HG03378 (cell line): ENCODE data around the gene PCDHB10.
"Not testable (repeated sequence)": the region's sequence is repeated elsewhere in the genome, so short reads cannot be mapped to it uniquely, and the experiment has no call there.

Experiments used
- ATAC-seq: cut with Tn5 transposase; IDR thresholded peaks from one replicate; pipeline ENCODE4 v1.9.1; 2021; ENCODE audit warnings: mild to moderate bottlenecking, moderate library complexity; ENCODE audit not compliant: unreplicated experiment

PCDHB10 gene

GRCh38 chr5:141186897-141187512 lies 5.1 kb upstream of the PCDHB10 start, which contains the start of gene PCDHB9:
Gene PCDHB9, plus strand, starts transcription at chr5:141187161. Its CDS starts 158 bp downstream, at chr5:141187319.
- no peak for ATAC-seq

- ATAC-seq: not testable (repeated sequence)
These were observed 3.5 kb upstream of the PCDHB10 start for GRCh38 chr5:141188682-141189081.

GRCh38 chr5:141189131-141189530 lies 3.0 kb upstream of the PCDHB10 start:
- ATAC-seq: not testable (repeated sequence)

DNA sequence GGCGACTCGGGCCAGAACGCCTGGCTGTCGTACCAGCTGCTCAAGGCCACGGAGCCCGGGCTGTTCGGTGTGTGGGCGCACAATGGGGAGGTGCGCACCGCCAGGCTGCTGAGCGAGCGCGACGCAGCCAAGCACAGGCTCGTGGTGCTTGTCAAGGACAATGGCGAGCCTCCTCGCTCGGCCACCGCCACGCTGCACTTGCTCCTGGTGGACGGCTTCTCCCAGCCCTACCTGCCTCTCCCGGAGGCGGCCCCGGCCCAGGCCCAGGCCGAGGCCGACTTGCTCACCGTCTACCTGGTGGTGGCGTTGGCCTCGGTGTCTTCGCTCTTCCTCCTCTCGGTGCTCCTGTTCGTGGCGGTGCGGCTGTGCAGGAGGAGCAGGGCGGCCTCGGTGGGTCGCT lies 2.2 kb downstream of the PCDHB10 start:
- not testable (repeated sequence) for ATAC-seq

GRCh38 chr5:141196363-141196762 lies 4.2 kb downstream of the PCDHB10 start:
- ATAC-seq: no peak

GRCh38 chr5:141199359-141200235 lies 7.4 kb downstream of the PCDHB10 start, which contains the start of gene PCDHB11:
Gene PCDHB11, plus strand, starts transcription at chr5:141199627. Its CDS starts 148 bp downstream, at chr5:141199775.
- no peak for ATAC-seq

DNA sequence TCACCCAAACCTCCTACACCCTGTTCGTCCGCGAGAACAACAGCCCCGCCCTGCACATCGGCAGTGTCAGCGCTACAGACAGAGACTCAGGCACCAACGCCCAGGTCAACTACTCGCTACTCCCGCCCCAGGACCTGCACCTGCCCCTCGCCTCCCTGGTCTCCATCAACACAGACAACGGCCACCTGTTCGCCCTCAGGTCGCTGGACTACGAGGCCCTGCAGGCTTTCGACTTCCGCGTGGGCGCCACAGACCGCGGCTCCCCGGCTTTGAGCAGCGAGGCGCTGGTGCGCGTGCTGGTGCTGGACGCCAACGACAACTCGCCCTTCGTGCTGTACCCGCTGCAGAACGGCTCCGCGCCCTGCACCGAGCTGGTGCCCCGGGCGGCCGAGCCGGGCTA lies 9.0 kb downstream of the PCDHB10 start:
- ATAC-seq: not testable (repeated sequence)

DNA sequence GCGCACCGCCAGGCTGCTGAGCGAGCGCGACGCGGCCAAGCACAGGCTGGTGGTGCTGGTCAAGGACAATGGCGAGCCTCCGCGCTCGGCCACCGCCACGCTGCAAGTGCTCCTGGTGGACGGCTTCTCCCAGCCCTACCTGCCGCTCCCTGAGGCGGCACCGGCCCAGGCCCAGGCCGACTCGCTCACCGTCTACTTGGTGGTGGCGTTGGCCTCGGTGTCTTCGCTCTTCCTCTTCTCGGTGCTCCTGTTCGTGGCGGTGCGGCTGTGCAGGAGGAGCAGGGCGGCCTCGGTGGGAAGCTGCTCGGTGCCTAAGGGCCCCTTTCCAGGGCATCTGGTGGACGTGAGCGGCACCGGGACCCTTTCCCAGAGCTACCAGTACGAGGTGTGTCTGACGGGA lies 9.5 kb downstream of the PCDHB10 start:
- not testable (repeated sequence) for ATAC-seq

DNA sequence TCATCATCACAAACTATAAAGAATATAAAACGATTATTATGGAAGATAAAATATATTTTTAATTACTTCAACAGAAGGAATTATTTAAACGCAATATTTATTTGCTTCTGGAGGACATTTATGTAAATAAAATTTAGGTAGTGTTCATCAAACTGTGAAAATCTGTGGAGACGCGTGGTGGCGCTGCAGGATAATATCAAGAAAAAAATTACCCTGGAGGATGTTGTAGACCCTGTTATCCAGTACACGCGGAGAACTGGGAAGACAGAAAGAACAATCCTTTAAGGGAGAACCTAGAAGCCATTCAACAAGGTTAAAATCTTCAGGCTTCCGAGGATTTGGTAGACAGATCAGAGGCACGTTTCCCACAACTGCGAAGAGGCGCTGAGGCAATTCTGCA lies 16.3 kb downstream of the PCDHB10 start, which contains the start of gene PCDHB12:
PCDHB12 (plus strand) TSS at position 242 of the 400 bp plus-strand sequence. CDS start 189 bp downstream, outside the sequence.
- ATAC-seq: no peak

DNA sequence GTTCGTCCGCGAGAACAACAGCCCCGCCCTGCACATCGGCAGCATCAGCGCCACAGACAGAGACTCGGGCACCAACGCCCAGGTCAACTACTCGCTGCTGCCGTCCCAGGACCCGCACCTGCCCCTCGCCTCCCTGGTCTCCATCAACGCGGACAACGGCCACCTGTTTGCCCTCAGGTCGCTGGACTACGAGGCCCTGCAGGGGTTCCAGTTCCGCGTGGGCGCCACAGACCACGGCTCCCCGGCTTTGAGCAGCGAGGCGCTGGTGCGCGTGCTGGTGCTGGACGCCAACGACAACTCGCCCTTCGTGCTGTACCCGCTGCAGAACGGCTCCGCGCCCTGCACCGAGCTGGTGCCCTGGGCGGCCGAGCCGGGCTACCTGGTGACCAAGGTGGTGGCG lies 18.1 kb downstream of the PCDHB10 start:
- ATAC-seq: not testable (repeated sequence)

GRCh38 chr5:141210849-141211248 lies 18.7 kb downstream of the PCDHB10 start:
- ATAC-seq: not testable (repeated sequence)

DNA sequence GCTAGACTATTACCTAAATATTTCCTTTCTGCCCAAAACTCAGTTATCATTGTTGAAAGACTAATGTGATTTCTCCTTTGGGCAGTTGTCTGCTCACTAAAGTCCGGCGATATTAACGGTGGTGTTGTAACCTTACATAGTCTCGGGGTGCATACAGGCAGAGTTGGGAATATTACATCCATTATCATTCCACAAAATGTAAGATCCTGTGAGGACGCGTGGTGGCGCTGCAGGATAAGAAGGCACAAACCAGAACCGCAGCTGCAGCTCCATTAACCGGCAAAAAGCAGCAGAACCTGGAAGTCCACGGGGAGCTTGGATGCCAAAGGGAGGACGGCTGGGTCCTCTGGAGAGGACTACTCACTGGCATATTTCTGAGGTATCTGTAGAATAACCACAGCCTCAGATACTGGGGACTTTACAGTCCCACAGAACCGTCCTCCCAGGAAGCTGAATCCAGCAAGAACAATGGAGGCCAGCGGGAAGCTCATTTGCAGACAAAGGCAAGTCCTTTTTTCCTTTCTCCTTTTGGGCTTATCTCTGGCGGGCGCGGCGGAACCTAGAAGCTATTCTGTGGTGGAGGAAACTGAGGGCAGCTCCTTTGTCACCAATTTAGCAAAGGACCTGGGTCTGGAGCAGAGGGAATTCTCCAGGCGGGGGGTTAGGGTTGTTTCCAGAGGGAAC lies 21.6 kb downstream of the PCDHB10 start, which contains the start of gene PCDHB13:
PCDHB13 (plus strand) TSS at position 264 of the 684 bp plus-strand sequence; CDS start at position 469, 205 bp downstream.
- ATAC-seq: not testable (repeated sequence)

- not testable (repeated sequence) for ATAC-seq
These were observed 22.4 kb downstream of the PCDHB10 start for GRCh38 chr5:141214583-141214982.

GRCh38 chr5:141215504-141215903 lies 23.4 kb downstream of the PCDHB10 start:
- not testable (repeated sequence) for ATAC-seq

GRCh38 chr5:141216035-141216434 lies 23.9 kb downstream of the PCDHB10 start:
- ATAC-seq: not testable (repeated sequence)

- no peak for ATAC-seq
These were observed 31.1 kb downstream of the PCDHB10 start, which contains the start of gene PCDHB14 for GRCh38 chr5:141223112-141223783. Gene PCDHB14, plus strand, starts transcription at chr5:141223343. Its CDS starts 163 bp downstream, at chr5:141223506.

- not testable (repeated sequence) for ATAC-seq
These were observed 32.7 kb downstream of the PCDHB10 start for GRCh38 chr5:141224844-141225243.

DNA sequence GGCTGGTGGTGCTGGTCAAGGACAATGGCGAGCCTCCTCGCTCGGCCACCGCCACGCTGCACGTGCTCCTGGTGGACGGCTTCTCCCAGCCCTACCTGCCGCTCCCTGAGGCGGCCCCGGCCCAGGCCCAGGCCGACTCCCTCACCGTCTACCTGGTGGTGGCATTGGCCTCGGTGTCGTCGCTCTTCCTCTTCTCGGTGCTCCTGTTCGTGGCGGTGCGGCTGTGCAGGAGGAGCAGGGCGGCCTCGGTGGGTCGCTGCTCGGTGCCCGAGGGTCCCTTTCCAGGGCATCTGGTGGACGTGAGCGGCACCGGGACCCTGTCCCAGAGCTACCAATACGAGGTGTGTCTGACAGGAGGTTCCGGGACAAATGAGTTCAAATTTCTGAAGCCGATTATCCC lies 33.3 kb downstream of the PCDHB10 start:
- not testable (repeated sequence) for ATAC-seq

GRCh38 chr5:141234109-141234667 lies 42.0 kb downstream of the PCDHB10 start:
- no peak for ATAC-seq

- ATAC-seq: not testable (repeated sequence)
These were observed 43.8 kb downstream of the PCDHB10 start for GRCh38 chr5:141235922-141236321.
